ENCODE measurements around the gene MRPS35.
"Not testable (repeated sequence)": the region's sequence is repeated elsewhere in the genome, so short reads cannot be mapped to it uniquely, and the experiment has no call there.

MRPS35 gene

GRCh38 chr12:27732281-27732680 is 21.6 kb downstream of the MRPS35 start:
- no peak overlapping the region for H3K4me3 ChIP-seq
- no peak for DNase-seq (ENCODE audit: low spot score in 2 of 2)
- in situ Hi-C loops (cut with MboI; ENCODE audit: low sequenced_read_pairs): loop anchor here (10.0 kb wide), 1 partner anchor 213 kb away; no protein-coding TSS in a partner anchor
- H3K4me1 ChIP-seq: 0 out of 2 replicates have a peak, but pooled peaks cover 3% of the 10 kb centered on the region
- H3K36me3 ChIP-seq (replicated peaks): peaks cover 20% of the 10 kb centered on the region
- H3K27me3 ChIP-seq (ENCODE audit: low read depth): no peaks in the 10 kb centered on the region
- H3K9me3 ChIP-seq: no peaks in the 10 kb centered on the region

DNA sequence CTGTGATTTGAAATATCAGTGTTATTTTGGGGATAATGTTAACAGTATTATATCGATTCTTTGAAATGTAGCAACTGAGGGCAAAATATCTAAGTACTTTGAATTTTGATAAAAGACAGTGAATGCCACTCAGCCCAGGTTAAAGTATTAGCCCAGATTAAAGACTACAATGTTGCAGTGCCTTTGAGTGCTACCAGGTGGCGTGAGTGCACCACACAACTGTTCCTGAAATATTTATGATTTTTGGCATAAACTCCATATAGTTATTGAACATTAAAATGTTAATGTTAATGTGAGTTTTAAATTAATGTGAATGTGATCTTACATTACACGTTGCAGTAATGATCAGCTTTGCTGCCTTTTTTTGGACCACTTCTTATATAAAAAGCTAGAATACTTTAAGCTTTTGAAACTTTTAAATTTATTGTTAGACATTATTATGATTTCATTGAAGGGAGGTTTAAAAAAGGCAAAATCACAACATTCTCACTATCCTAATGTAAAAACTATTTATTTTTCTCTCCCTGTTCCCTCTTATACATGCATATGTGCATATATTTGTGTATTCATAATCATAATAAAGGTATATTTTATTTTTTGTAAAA is 22.5 kb downstream of the MRPS35 start:
- H3K36me3 ChIP-seq (replicated peaks): peaks cover 24% of the 10 kb centered on the region
- no peaks in the 10 kb centered on the region for H3K9me3 ChIP-seq
- peak; percentile 38 to 41 for DNase-seq (ENCODE audit: low spot score in 2 of 2)
- H3K4me1 ChIP-seq: 0 out of 2 replicates have a peak, but pooled peaks cover 3% of the 10 kb centered on the region
- in situ Hi-C loops (cut with MboI; ENCODE audit: low sequenced_read_pairs): loop anchor here (10.0 kb wide), 1 partner anchor 212 kb away; no protein-coding TSS in a partner anchor
- H3K4me3 ChIP-seq: no peak overlapping the region
- H3K27me3 ChIP-seq (ENCODE audit: low read depth): no peaks in the 10 kb centered on the region

- H3K4me1 ChIP-seq: no peaks in the 10 kb centered on the region
- in situ Hi-C loops (cut with MboI; ENCODE audit: low sequenced_read_pairs): loop anchor here (10.0 kb wide), 1 partner anchor 211 kb away; no protein-coding TSS in a partner anchor
- DNase-seq (ENCODE audit: low spot score in 2 of 2): no peak
- no peak overlapping the region for H3K4me3 ChIP-seq
- H3K9me3 ChIP-seq: no peaks in the 10 kb centered on the region
- H3K36me3 ChIP-seq (replicated peaks): peaks cover 29% of the 10 kb centered on the region
- no peaks in the 10 kb centered on the region for H3K27me3 ChIP-seq (ENCODE audit: low read depth)
Measured at GRCh38 chr12:27733791-27734190, 23.2 kb downstream of the MRPS35 start.

DNA sequence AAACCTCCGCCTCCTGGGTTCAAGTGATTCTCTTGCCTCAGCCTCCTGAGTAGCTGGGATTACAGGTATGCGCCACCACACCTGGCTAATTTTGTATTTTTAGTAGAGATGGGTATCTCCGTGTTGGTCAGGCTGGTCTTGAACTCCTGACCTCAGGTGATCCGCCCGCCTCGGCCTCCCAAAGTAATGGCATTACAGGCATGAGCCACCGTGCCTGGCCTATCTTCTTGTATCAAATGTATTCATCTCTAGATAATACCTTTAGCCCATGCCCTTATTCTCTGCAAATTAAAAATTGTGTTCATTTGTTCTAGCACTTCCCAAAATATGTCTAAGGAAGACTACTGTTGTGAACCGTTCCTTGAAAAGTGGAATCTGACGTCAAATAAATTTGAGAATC is 23.7 kb downstream of the MRPS35 start:
- not testable (repeated sequence) for H3K27me3 ChIP-seq (ENCODE audit: low read depth); H3K4me3 ChIP-seq; H3K4me1 ChIP-seq; DNase-seq (ENCODE audit: low spot score in 2 of 2); H3K9me3 ChIP-seq
- in situ Hi-C loops (cut with MboI; ENCODE audit: low sequenced_read_pairs): loop anchor here (10.0 kb wide), 1 partner anchor 210 kb away; no protein-coding TSS in a partner anchor
- H3K36me3 ChIP-seq (replicated peaks): peaks cover 29% of the 10 kb centered on the region

DNA sequence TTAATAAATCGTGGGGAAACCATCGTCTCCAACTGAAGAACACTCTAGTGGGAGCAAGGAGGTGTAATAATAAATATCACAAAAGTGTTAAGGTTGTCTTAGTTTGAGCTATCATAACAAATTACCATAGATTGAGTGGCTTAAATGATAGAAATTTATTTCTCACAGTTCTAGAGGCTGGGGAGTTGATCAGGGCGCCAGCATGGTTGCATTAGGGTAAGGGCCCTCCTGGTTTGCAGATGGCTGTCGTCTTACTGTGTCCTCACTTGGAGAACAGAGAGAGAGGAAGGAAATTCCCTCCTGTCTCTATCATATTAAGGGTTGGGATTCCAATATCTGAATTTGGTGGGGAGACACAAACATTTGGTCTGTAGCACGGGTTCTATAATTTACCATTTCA is 33.0 kb downstream of the MRPS35 start:
- Histone ChIP-seq H3K36me3 (replicated peaks) (peaks cover under 1% of the 10 kb centered on the region), H3K4me1 (no peaks in the 10 kb centered on the region; the same call in 1 of the 2 replicates), H3K9me3 (no peaks in the 10 kb centered on the region), H3K4me3 (no peak overlapping the region), H3K27me3 (ENCODE audit: low read depth) (no peaks in the 10 kb centered on the region)
- in situ Hi-C loops (cut with MboI; ENCODE audit: low sequenced_read_pairs): no loop called here
- no peak for DNase-seq (ENCODE audit: low spot score in 2 of 2)

GRCh38 chr12:27745734-27746133 is 35.1 kb downstream of the MRPS35 start:
- H3K27me3 ChIP-seq (ENCODE audit: low read depth); H3K4me1 ChIP-seq; DNase-seq (ENCODE audit: low spot score in 2 of 2); H3K4me3 ChIP-seq; H3K9me3 ChIP-seq; in situ Hi-C loops (cut with MboI; ENCODE audit: low sequenced_read_pairs); H3K36me3 ChIP-seq (replicated peaks): not testable (repeated sequence)

DNA sequence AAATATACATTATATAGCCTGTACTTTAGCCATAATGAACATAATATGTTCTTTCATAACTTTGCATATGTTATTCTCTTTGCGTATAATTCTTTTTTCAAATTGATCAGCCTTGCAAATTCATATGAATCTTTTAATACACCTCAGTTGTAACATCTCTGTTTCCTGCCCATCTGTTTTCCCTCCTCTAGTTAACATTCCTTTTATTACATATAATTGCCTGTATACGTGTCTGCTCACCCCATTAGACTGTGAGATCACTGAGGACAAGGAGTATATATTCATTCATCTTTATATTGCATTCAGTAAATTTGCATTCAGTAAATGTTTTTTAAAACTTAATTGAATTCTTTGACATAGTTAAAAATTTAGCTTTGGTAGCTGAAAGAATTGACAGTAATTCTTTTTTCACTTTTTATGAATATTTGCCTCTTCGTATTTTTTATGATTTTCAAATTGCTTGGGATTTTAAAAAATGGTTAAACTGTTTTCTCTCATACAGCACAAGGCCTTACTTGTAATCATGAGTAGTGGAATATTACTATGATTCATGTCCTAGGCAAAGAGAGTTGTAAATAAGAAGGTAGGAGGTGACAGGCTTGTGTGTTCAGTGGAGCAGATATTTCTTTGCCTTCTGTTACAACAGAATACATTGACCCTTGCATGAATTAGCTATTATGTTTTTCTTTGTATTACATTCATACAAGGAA is 36.6 kb downstream of the MRPS35 start:
- Histone ChIP-seq H3K9me3 (no peaks in the 10 kb centered on the region), H3K36me3 (replicated peaks) (no peaks in the 10 kb centered on the region; the same call in 1 of the 2 replicates), H3K27me3 (ENCODE audit: low read depth) (no peaks in the 10 kb centered on the region), H3K4me3 (no peak overlapping the region), H3K4me1 (no peaks in the 10 kb centered on the region)
- in situ Hi-C loops (cut with MboI; ENCODE audit: low sequenced_read_pairs): no loop called here
- no peak for DNase-seq (ENCODE audit: low spot score in 2 of 2)

GRCh38 chr12:27751386-27752047 is 40.9 kb downstream of the MRPS35 start:
- DNase-seq (ENCODE audit: low spot score in 2 of 2): no peak
- Histone ChIP-seq H3K36me3 (replicated peaks) (peaks cover 7% of the 10 kb centered on the region; the same call in 1 of the 2 replicates), H3K4me3 (no peak overlapping the region), H3K9me3 (no peaks in the 10 kb centered on the region), H3K27me3 (ENCODE audit: low read depth) (no peaks in the 10 kb centered on the region), H3K4me1 (no peaks in the 10 kb centered on the region)
- in situ Hi-C loops (cut with MboI; ENCODE audit: low sequenced_read_pairs): no loop called here

GRCh38 chr12:27754795-27755194 is 44.2 kb downstream of the MRPS35 start:
- Histone ChIP-seq H3K9me3 (no peaks in the 10 kb centered on the region), H3K4me3 (no peak overlapping the region), H3K36me3 (replicated peaks) (peaks cover 10% of the 10 kb centered on the region; the same call in 1 of the 2 replicates), H3K27me3 (ENCODE audit: low read depth) (no peaks in the 10 kb centered on the region), H3K4me1 (no peaks in the 10 kb centered on the region)
- in situ Hi-C loops (cut with MboI; ENCODE audit: low sequenced_read_pairs): no loop called here
- no peak for DNase-seq (ENCODE audit: low spot score in 2 of 2)

- H3K36me3 ChIP-seq (replicated peaks): peaks cover 10% of the 10 kb centered on the region; the same call in 1 of the 2 replicates
- no peaks in the 10 kb centered on the region for H3K9me3 ChIP-seq
- no peaks in the 10 kb centered on the region for H3K4me1 ChIP-seq
- H3K27me3 ChIP-seq (ENCODE audit: low read depth): no peaks in the 10 kb centered on the region
- no peak overlapping the region for H3K4me3 ChIP-seq
- no peak for DNase-seq (ENCODE audit: low spot score in 2 of 2)
- in situ Hi-C loops (cut with MboI; ENCODE audit: low sequenced_read_pairs): no loop called here
Measured at GRCh38 chr12:27756670-27757195, 46.1 kb downstream of the MRPS35 start.

DNA sequence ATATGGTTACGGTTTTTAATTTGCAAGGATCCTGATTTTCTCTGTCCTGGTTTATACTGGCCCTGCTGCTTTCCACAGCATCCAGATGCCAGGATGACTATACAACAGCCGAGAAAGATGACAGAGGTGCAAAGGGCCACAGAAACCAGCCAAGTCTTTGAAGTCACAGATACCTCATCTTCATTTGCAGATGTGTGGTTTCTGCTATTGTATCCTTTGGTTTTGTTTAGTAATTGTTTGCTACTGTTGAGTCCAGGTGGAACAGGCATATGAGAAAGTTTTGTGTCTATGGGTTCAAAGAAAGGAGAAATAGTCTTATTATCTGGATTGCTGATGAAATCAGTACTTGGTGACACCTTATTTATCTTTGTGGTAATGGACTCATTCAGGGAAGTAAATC is 52.1 kb downstream of the MRPS35 start:
- DNase-seq (ENCODE audit: low spot score in 2 of 2): no peak
- Histone ChIP-seq H3K4me1 (no peaks in the 10 kb centered on the region), H3K4me3 (no peak overlapping the region), H3K36me3 (replicated peaks) (no peaks in the 10 kb centered on the region), H3K9me3 (no peaks in the 10 kb centered on the region), H3K27me3 (ENCODE audit: low read depth) (no peaks in the 10 kb centered on the region)
- in situ Hi-C loops (cut with MboI; ENCODE audit: low sequenced_read_pairs): no loop called here

GRCh38 chr12:27766587-27766986 is 56.0 kb downstream of the MRPS35 start:
- DNase-seq (ENCODE audit: low spot score in 2 of 2): no peak
- H3K36me3 ChIP-seq (replicated peaks): no peaks in the 10 kb centered on the region
- no peaks in the 10 kb centered on the region; the same call in 1 of the 2 replicates for H3K4me1 ChIP-seq
- no peaks in the 10 kb centered on the region for H3K9me3 ChIP-seq
- no peak overlapping the region for H3K4me3 ChIP-seq
- in situ Hi-C loops (cut with MboI; ENCODE audit: low sequenced_read_pairs): no loop called here
- H3K27me3 ChIP-seq (ENCODE audit: low read depth): peaks cover 8% of the 10 kb centered on the region; the same call in 1 of the 2 replicates

DNA sequence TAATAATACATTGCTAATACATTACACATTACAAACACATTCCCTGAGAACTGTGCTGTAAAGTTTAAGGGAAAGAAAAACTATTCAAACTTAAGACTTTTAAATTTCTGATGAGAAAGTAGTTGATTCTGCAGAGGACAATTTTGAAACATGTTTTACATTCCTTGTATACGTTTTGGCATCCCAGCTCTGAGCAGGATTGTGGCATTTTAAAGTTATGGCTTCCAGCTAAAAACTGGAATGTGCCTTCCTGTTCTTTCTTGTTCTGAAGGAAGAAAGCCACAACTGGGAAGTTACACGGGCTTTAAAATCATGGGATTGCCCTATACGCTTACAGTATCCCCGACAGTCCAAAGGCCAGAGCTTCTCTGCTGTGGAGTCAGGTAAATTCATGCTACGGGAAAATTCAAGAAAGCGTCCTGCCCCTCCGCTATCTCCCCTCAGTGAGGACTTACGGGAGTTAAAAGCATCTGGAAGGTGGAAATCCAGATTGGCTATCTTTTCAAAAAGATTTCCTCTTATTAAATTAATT is 58.6 kb downstream of the MRPS35 start:
- in situ Hi-C loops (cut with MboI; ENCODE audit: low sequenced_read_pairs): no loop called here
- Histone ChIP-seq H3K36me3 (replicated peaks) (no peaks in the 10 kb centered on the region), H3K4me1 (peaks cover 13% of the 10 kb centered on the region), H3K4me3 (no peak overlapping the region), H3K27me3 (ENCODE audit: low read depth) (peaks cover 12% of the 10 kb centered on the region; the same call in 1 of the 2 replicates), H3K9me3 (no peaks in the 10 kb centered on the region)
- DNase-seq (ENCODE audit: low spot score in 2 of 2): no peak
